NCI-H2227 treated with DMSO at 0.1 percent for 48 hours (cell line): ENCODE data around the gene RBM39.

Source experiments
- DNase-seq: peaks from one replicate; lab custom pipeline; 2025; lab: John Stamatoyannopoulos, UW

RBM39 gene

DNA sequence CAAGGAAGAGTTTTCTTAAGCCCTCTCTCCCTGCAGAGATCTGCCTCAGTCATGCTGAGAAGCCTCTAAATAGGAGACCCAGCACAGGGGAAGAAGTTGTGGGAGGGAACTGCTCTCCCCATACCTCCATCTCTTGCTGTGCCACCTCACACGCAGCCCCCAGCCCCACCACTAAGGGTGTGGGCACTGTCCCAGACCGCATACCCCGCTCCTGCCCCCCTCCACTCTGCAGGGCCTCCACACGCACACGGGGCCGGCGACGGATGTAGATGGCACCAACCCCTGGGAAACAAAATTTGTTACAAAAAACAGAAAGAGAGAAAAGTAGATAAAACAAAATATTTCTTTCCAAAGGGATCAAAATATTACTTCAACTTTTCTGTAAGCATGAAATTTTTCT, 67.1 kb downstream of the RBM39 start:
- no peak for DNase-seq

DNA sequence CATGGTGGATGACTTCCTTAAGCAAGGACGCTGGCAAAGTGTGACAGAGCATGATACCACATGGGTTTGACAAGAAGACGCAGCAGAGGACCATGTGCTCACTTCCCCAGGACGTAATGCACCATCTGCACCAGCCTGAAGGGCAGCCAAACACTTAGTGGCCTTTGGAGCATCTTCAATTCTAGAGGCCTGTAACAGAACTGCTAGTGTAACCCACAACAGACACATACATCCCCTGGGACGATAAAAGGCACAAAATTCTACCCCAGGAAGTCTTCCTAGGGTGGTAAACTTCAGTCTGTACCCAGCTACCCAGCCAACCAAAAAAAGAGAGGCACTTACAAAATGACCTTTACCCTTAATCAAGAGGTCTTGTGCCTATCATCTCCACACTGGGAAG, 68.2 kb downstream of the RBM39 start:
- no peak for DNase-seq

DNA sequence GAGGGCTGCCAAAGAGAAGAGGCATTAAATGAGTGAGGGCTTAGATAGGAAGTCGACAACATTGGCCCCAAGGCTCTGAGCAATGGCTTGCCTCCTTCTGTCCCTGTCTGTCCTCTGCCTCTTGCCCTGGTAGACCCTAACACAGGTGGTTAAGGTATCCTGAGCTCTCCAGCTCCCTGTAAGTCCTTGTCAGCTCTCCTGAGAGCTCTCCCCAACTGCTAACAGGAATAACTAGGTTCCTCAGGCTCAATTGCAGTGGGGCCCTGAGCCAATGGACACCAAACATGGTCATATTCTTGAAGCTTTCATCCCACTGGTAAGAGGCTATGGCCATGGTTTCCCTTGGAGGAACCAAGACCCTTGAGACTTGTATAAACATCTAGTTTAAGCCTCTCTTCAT, 72.4 kb downstream of the RBM39 start:
- DNase-seq = no peak

DNA sequence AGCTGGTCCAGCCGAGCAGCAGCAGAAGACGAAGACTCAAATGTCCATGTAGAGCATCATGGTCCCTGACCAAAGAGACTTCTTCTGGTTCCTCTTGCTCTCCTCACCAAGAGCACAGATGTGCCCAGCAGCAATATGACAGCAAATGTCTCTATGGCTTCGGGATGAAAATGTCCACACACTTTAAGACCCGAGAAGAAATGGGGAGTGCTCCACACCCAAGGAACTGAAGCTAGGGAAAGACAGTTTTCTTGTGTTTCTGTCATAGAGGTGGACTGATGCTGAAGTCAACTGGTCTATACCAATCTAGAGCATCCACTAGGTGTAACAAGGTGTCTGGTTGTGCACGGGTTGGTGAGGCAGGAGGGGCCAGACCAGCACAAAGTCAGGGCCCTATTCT, 72.8 kb downstream of the RBM39 start:
- DNase-seq = no peak

DNA sequence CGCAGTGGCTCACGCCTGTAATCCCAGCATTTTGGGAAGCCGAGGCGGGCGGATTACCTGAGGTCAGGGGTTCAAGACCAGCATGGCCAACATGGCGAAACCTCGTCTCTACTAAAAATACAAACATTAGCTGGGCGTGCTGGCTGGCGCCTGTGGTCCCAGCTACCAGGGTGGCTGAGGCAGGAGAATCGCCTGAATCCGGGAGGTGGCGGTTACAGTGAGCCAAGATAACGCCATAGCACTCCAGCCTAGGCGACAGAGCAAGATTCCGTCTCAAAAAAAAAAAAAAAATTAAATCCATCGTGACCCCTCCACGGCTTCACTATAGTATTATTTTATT, 76.1 kb downstream of the RBM39 start:
- no peak for DNase-seq

DNA sequence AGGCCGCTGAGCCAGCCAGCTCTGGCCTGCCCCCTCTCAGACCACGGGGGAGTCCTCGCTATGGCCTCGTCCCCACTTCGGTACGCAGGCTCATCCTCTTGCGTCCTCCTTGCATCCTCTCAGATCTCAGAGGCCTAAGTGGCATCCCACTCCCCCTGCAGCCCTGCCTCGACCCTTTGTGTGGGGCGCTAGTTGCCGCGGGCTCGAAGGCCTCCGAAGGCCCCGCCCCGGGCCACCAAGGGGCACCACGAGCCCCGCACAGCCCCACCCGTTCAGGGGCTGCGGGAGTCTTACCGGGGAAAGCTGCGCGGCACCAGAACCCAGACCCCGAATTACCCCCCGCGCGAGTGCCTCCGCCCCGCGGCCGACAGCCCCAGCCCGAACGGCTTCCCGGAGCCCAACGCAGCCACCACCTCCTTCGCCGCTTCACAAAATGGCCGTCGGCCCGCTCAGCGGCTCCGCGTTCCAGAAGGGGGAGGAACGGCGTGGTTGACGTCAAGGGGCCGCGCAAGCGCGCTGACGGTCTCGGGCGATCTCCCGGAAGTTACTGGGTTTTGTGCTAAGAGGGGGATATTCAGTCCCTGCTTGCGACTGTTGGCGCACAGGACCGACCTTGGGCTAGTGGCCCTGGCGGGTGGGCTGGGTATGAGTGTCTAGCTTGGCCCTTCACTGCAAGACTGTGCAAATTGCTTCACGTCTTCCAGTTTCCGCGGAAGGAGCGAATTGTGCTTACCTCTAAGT, 77.4 kb downstream of the RBM39 start, which contains the start of the genes CPNE1 and RBM12:
TSS of gene CPNE1 (minus strand) at position 435 of the 741 bp plus-strand sequence. CDS start 31,977 bp downstream, outside the sequence.
TSS of gene RBM12 (minus strand) at position 435 of the 741 bp plus-strand sequence. CDS start 9,578 bp downstream, outside the sequence.
- DNase-seq = peak; percentile 96

DNA sequence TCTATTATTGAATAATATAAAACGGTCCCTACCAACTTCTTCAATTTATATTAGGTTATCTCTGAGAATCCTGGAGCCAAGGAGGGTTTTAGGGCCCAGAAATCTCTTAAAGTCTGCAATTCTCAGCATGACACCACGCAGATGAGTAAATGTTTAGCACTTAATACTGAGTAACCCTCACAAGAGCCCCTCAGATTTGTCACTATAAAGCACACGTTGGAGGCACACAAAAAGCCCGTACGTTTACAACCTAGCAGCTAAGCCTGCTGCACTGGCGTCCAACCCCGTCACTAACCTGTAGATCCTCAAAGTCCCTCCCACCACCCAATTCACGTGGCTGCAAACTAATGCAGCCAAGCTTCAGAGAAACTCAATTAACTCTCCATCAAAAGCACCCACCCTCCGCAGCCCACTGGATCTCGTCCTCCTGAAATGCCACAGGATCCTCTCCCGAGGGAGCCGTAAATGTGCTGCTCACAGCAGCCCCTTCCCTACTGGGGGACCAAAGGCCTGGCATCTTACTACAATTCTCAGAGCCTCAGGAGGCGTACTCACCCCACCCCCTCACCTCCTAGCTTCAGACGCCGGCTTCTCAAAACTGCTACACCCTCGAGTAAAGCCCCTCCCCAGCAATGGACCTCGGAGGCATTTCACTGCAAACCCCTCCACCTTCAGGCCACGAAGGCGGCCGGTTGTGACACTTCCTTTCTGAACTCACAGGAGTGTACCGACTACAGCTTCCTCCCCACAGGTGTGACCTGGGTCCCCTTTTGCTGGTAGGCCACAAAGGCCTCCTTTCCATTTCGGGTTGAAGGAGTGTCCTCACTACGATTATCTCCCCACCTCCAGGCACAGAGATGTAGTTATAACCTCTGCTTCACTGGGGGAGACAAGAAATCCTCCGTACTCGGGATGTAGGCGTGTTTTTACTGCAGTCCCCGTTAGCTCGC, 78.3 kb downstream of the RBM39 start:
- peak; percentile 62 for DNase-seq

DNA sequence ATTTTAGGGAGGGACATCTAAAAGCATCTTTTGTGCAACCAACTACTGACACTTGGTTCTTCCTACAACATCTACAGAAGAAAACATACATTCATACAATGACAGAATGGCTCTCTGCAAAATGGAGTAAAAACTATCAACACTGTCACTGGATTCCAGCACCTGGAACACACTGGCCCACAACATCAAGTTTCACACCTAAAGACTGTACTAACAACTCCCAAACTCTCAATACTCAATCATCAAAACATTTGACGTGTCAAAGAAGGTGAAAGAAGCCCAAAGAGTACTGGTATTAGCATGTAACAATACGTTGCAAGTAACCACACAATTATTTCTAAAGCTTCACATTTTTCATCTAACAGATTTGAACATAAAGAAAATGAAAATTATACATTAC, 79.5 kb downstream of the RBM39 start:
- no peak for DNase-seq

DNA sequence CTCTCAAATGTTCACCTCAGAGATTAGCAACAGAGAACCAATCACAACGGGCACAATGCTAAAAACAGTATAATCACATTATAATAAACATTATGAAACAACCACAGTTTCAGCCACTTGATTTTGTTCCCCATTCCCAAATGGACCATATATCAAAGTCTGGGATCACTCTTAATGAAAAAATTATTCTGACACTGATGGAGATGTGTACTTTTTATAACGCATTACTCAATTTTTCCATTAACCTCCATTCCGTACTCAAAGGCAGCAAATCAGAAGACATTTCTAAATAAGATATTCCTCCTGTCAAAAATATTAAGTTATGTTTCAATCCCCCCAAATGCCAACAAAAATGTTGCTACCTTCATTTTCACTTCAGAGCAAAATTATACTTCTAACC, 80.2 kb downstream of the RBM39 start:
- no peak for DNase-seq

DNA sequence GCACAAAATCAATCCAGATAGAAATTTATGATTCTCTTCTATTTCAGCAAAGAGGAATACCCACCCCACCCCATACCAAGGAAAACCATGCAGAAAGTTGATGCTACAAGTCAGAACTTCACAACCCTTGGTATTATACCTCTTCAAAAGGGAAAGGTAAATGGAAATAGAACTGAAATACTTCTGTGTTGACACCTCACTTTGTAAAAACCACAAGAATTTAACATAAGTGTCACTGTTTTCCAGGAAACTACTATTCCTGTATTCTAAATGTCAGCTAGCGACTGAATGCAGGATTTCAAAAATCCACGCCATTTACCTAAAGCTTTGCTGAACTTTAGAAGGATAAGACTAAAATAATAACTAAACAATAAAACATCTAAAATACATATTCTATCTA, 81.0 kb downstream of the RBM39 start:
- DNase-seq = no peak

DNA sequence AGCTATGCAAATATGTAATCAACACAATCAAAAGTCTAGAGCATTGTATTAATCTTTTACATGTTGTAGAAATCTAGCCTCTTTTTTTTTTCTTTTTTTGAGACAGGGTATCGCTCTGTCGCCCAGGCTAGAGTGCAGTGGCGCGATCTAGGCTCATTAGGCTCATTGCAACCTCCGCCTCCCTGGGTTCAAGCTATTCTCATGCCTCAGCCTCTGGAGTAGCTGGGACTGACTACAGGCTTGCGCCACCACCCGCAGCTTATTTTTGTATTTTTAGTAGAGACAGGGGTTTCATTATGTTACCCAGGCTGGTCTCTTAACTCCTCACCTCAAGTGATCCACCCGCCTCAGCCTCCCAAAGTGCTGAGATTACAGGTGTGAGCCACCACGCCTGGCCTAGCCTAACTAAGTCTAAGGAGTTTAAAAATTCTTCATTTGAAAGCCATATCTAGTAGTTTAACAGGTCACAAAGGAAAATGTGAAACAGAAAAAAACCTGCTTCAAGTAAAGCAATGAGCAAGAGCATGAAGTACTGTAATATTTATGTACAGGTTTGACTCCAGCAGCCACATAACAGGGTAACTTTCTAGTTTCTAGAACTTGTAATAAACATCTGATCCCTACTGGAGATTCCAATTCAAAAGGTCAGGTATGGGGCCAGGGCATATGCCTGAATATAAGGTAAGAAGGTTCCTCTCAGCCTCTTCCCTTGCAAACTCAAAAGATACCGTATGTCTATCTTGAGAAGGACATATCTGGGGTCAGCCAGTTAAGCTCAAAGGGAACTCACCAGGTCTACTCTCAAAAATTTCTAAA, 81.7 kb downstream of the RBM39 start:
- no peak for DNase-seq

DNA sequence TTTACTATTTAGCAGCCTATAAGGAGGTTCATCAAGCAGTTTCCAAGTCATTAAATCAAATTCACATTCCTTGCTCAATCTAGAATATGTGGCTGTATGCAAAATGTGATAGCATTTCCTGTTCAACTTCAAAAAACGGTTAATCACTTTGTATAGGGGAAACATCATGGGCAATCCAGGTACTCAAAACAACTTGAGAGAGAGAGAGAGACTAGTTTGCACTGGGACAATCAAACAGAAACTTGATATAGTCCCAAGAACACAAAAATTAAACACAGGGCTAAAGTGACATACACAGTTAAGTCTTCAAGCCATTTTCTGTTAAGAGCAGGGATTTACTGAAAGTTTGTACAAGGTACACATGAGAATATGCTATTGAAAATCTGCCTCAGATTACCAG, 84.8 kb downstream of the RBM39 start:
- DNase-seq = no peak

DNA sequence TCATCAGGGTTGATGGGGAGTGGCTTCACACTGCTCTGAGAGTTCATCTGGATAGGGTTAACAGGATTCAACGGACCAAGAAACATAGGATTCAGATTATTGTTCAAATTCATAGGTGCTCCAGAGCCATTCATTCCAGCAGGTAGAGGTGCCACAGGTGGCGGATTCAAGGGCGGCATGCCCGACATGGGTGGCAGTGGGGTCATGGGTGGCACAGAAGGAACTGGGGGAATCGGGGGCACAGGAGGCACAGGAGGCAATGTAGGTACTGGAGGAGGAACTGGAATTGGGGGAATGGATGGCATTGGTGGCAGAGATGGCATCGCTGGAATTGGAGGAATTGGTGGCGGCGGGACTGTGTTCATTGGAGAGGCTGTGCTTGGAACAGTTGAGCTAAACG, 87.6 kb downstream of the RBM39 start:
- no peak for DNase-seq

DNA sequence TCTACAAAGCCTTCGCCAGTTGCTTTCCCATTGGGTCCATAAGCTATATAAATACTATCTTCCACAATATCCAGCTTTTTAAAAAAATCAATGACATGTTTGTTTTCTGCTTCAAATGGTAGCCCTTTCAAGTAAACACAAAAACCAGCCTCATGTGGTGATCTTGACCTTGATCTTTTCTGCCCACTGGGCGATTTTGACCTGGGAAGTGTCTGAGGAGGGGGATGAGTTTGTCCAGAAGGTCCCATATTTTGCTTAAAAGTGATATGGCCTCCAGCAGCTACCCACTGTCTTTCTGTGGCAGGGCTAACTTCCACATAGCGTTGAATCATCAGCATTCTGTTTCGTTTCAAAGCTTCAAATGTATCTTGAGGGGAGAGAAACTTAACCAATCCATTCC, 88.2 kb downstream of the RBM39 start:
- DNase-seq = no peak
